HCT116 (cell line): ENCODE measurements around the gene KCTD15. TPM values are rescaled to one million over a fixed set of nuclear protein-coding genes. Genes with fewer than 3 reads are reported as not detected.
"Not testable (repeated sequence)": the region's sequence is repeated elsewhere in the genome, so short reads cannot be mapped to it uniquely, and the experiment has no call there.

ENCODE experiments used
- ATAC-seq: fragments of 200-7000 bp; cut with Tn5 transposase; 2 replicates; pipeline ENCODE4 v1.9.1; 2020; ENCODE audit warnings: mild to moderate bottlenecking, moderate library complexity
- BruUV-seq: library from RNA; stranded (reverse); fragments of 400-500 nt; replicated peaks from 2 replicates; lab custom pipeline; 2021; lab: Mats Ljungman, UMichigan
- CTCF ChIA-PET: fragments of 300-600 bp; sonication (Branson Sonifier 250); formaldehyde crosslinking; loops from one replicate; lab custom pipeline; 2021; ENCODE audit warnings: antibody characterized with exemption; lab: Charles Lee
- POLR2A ChIA-PET: fragments of 300-600, 350-600 bp; sonication (Branson Sonifier 250); formaldehyde crosslinking; loops from one replicate; lab custom pipeline; 2021; ENCODE audit warnings: antibody characterized with exemption; lab: Charles Lee
- RAD21 ChIA-PET, 2 experiments: fragments of 300-600 bp; sonication (Branson Sonifier 250); formaldehyde crosslinking; loops; one replicate each; lab custom pipeline; 2023; ENCODE audit warnings: low total read pairs in 2 of 2; ENCODE audit not compliant: uncharacterized antibody in 2 of 2, unreplicated experiment in 2 of 2, low non-redundant PET in 1 of 2; lab: Charles Lee
- DNase-seq: peaks from one replicate; pipeline ENCODE4 v3.0.0-alpha.2; 2010; ENCODE audit warnings: low read depth, low spot score
- H2AFZ ChIP-seq: fragments of 200-600 bp; shearing (Covaris generic), sonication (generic); 2 replicates; pipeline ENCODE4 v1.6.1; 2017; ENCODE audit warnings: low read depth, mixed run types, mixed read lengths, antibody characterized with exemption, low read length; ENCODE audit not compliant: poor library complexity, severe bottlenecking
- H3K27ac ChIP-seq: 2 replicates; pipeline ENCODE4 v1.5.1; 2012; ENCODE audit warnings: low read depth, low read length
- H3K27me3 ChIP-seq: fragments of 200-600 bp; sonication (generic); 2 replicates; pipeline ENCODE4 v1.6.1; 2016; ENCODE audit warnings: mixed run types, low read length, mixed read lengths; ENCODE audit not compliant: insufficient read depth
- H3K36me3 ChIP-seq, 2 experiments: fragments of 200-500 bp in 1 of 2; fragments of 200-600 bp in 1 of 2; sonication (Bioruptor generic) in 1 of 2; sonication (generic) in 1 of 2; 2 replicates each; pipeline versions ENCODE4 v1.5.1 to v1.6.1; 2014 to 2016; ENCODE audit warnings: low read length in 2 of 2, inconsistent platforms in 1 of 2, mixed read lengths in 1 of 2, mixed run types in 1 of 2; ENCODE audit not compliant: insufficient read depth in 2 of 2, control insufficient read depth in 1 of 2
- H3K4me1 ChIP-seq, 2 experiments: fragments of 200-600 bp in 1 of 2; sonication (generic) in 1 of 2; 2 replicates each; pipeline versions ENCODE4 v1.5.1 to v1.6.1; 2012 to 2017; ENCODE audit warnings: low read length in 2 of 2, inconsistent platforms in 1 of 2, mild to moderate bottlenecking in 1 of 2, mixed read lengths in 1 of 2, mixed run types in 1 of 2, moderate library complexity in 1 of 2; ENCODE audit not compliant: insufficient read depth in 2 of 2, control insufficient read depth in 1 of 2
- H3K4me2 ChIP-seq: fragments of 200-600 bp; sonication (generic); 2 replicates; pipeline ENCODE4 v1.6.1; 2017; ENCODE audit warnings: mixed run types, low read length, mixed read lengths
- H3K4me3 ChIP-seq, 2 experiments: fragments of 200-600 bp in 1 of 2; sonication (generic) in 1 of 2; replicated peaks in 1 of 2; 2 replicates each; pipeline ENCODE4 v1.5.1; 2011 to 2016; ENCODE audit warnings: low read length in 2 of 2, control low read depth in 1 of 2, low read depth in 1 of 2, mild to moderate bottlenecking in 1 of 2, mixed read lengths in 1 of 2, mixed run types in 1 of 2
- H3K79me2 ChIP-seq: fragments of 200-600 bp; sonication (generic); 2 replicates; pipeline ENCODE4 v1.6.1; 2017; ENCODE audit warnings: mild to moderate bottlenecking, mixed run types, low read length, moderate library complexity, mixed read lengths; ENCODE audit not compliant: insufficient read depth
- H3K9ac ChIP-seq: fragments of 200-600 bp; sonication (generic); 2 replicates; pipeline ENCODE4 v1.6.1; 2016; ENCODE audit warnings: low read length, mixed read lengths
- H3K9me2 ChIP-seq: fragments of 200-600 bp; sonication (generic), shearing (Covaris generic); 2 replicates; pipeline ENCODE4 v1.6.1; 2017; ENCODE audit warnings: mixed run types, mild to moderate bottlenecking, moderate library complexity; ENCODE audit not compliant: insufficient read depth
- H3K9me3 ChIP-seq, 2 experiments: fragments of 200-500 bp in 1 of 2; fragments of 200-600 bp in 1 of 2; sonication (Bioruptor generic) in 1 of 2; sonication (generic) in 1 of 2; 2 replicates each; pipeline ENCODE4 v1.6.1; 2014 to 2017; ENCODE audit warnings: low read length in 2 of 2, mixed read lengths in 2 of 2, inconsistent platforms in 1 of 2, low read depth in 1 of 2, mild to moderate bottlenecking in 1 of 2, mixed run types in 1 of 2, moderate library complexity in 1 of 2; ENCODE audit not compliant: control insufficient read depth in 1 of 2, insufficient read depth in 1 of 2
- H4K20me1 ChIP-seq: fragments of 200-600 bp; sonication (generic), shearing (Covaris generic); 2 replicates; pipeline ENCODE4 v1.6.1; 2017; ENCODE audit warnings: mixed run types, mild to moderate bottlenecking, moderate library complexity; ENCODE audit not compliant: insufficient read depth
- CBX3 ChIP-seq: IDR thresholded peaks from 2 replicates; pipeline ENCODE4 v1.6.1; 2012; ENCODE audit warnings: low read depth
- CEBPB ChIP-seq: IDR thresholded peaks from 2 replicates; pipeline ENCODE4 v1.6.1; 2012; ENCODE audit warnings: low read depth
- EGR1 ChIP-seq: IDR thresholded peaks from 2 replicates; pipeline ENCODE4 v1.6.1; 2012; ENCODE audit warnings: low read depth
- ELF1 ChIP-seq: IDR thresholded peaks from 2 replicates; pipeline ENCODE4 v1.6.1; 2012; ENCODE audit warnings: low read depth, borderline replicate concordance
- FOSL1 ChIP-seq: IDR thresholded peaks from 2 replicates; pipeline ENCODE4 v1.6.1; 2012; ENCODE audit warnings: low read depth
- JUND ChIP-seq: IDR thresholded peaks from 2 replicates; pipeline ENCODE4 v1.6.1; 2012
- SIN3A ChIP-seq: IDR thresholded peaks from 2 replicates; pipeline ENCODE4 v1.6.1; 2012; ENCODE audit warnings: low read depth
- YY1 ChIP-seq: IDR thresholded peaks from 2 replicates; pipeline ENCODE4 v1.6.1; 2011; ENCODE audit warnings: low read length, low read depth, moderate library complexity, mild to moderate bottlenecking; ENCODE audit not compliant: insufficient replicate concordance; ENCODE audit errors: extremely low read depth
- ZFX ChIP-seq: fragments of 450-650 bp; IDR thresholded peaks from 2 replicates; pipeline ENCODE4 v1.6.1; 2017
- intact Hi-C: fragments of 100-400 bp; cut with micrococcal nuclease; formaldehyde crosslinking; loops from 2 replicates; pipeline ENCODE4 v1.10.0; 2022
- total RNA-seq: library from RNA; stranded (reverse); gene quantifications from one replicate; pipeline ENCODE4 v1.2.1, GENCODE V29; 2021; ENCODE audit not compliant: unreplicated experiment
- TF ChIP-seq, protein P1 (sequence below): IDR thresholded peaks from 2 replicates; pipeline ENCODE4 v1.6.1; 2012
- TF ChIP-seq, protein P2 (sequence below), 3 experiments: fragments of 200-600 bp in 1 of 3; sonication (generic) in 1 of 3; IDR thresholded peaks in 2 of 3; conservative IDR thresholded peaks in 1 of 3; 2 replicates each; pipeline ENCODE4 v1.5.1; 2012 to 2017; ENCODE audit warnings: low read depth in 2 of 3, low read length in 2 of 3, antibody characterized with exemption in 1 of 3, borderline replicate concordance in 1 of 3, control low read depth in 1 of 3, mild to moderate bottlenecking in 1 of 3, mixed read lengths in 1 of 3, mixed run types in 1 of 3, moderate library complexity in 1 of 3; ENCODE audit not compliant: insufficient read depth in 1 of 3

Gene KCTD15
- total RNA-seq, 1 experiment from 2014 or later, result 29.2 TPM

DNA sequence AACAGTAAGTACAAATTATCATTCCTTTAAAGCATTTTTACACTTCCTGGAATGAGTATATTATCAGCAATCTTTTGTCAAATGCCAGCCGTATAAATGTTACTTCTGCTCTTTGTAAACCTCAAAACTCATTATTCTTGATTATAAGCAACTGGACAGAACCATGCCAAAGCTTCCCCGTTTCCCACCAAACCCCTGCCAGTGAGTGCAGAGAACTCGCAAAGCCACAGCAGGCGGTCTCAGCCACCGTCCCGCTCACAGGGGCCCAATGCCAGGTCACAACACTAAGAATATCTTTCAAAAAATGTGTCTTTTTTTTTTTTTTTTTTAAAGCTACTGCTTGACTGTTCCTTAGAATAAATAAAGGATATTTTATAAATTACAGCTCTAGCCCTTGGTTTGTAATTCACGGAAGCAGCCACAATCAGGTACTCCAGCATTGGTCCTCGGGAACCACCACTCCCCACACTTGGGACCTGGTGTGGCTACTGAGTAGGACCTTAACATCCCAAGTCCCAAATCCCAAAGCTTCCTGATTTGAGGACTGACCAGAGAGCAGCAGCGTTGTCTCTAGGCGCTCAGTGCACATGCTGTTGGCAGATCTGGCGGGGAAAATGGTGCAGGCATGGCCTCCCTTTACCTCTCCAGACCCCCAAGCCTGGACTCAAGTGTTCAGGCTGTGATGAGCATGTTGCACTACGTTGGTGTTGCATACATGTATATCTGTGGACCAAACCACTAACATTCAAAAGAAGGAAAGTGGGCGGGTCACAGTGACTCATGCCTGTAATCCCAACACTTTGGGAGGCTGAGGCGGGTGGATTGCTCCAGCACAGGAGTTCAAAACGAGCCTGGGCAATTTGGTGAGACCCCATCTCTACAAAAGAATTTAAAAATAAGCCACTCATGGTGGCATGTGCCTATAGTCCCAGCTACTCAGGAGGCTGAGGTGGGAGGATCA lies 19.0 kb downstream of the KCTD15 start:
- Histone ChIP-seq H3K4me3 (no peak overlapping the region), H3K4me1 (peaks cover 8 to 23% of the 10 kb centered on the region in 2 experiments), H3K9me2 (no peaks in the 10 kb centered on the region), H2AFZ (no peak overlapping the region), H3K27ac (no peak overlapping the region), H4K20me1 (no peaks in the 10 kb centered on the region), H3K9ac (no peak overlapping the region), H3K9me3 (no peaks in the 10 kb centered on the region), H3K27me3 (no peaks in the 10 kb centered on the region), H3K36me3 (no peaks in the 10 kb centered on the region), H3K4me2 (no peak overlapping the region), H3K79me2 (no peaks in the 10 kb centered on the region)
- CTCF ChIA-PET, result no interaction called here
- intact Hi-C loops, result no loop called here
- DNase-seq (no peak), ATAC-seq (no peak)
- TF ChIP-seq FOSL1 (peak; percentile 18; the same call in 1 of the 2 replicates), CBX3 (no peak)
- BruUV-seq, result no TSS peak
- POLR2A ChIA-PET, result no interaction called here
- RAD21 ChIA-PET, result no interaction called here

DNA sequence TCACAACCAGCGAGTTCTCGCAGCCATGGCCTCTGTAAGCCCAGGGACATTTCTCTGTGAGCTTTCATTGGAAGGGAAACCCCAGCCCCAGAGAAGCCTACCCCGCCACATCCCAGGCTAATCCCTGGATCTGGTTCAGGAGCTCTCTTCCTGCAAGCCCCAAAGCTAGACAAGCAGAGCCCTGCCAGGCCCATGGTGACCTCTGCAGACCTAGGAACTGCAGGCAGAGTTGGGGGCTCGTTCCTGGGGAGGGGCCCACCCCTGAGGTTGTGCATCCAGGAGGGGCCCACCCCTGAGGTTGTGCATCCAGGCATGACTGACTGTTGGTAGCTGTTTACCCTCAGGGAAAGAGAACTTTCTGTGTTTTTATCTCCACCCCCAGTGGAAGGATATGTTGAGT lies 21.7 kb downstream of the KCTD15 start:
- CTCF ChIA-PET, result no interaction called here
- no peak overlapping the region for H3K4me3 ChIP-seq

DNA sequence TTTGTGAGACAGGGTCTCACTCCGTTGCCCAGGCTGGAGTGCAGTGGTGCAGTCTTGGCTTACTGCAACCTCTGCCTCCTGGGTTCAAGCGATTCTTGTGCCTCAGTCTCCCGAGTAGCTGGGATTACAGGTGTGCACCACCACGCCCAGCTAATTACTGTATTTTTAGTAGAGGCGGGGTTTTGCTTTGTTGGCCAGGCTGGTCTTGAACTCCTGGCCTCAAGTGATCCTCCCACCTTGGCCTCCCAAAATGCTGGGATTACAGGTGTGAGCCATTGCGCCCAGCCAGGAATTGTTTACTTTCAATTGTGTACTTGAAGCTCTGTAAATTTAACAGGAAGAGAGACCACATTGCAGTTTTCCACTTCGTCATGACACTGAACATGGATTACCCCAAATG lies 22.4 kb downstream of the KCTD15 start:
- ATAC-seq, BruUV-seq, intact Hi-C loops, H3K36me3 ChIP-seq, DNase-seq, H3K4me3 ChIP-seq, H3K27me3 ChIP-seq, RAD21 ChIA-PET, H4K20me1 ChIP-seq, H3K9me3 ChIP-seq, H3K9ac ChIP-seq, H3K79me2 ChIP-seq, H2AFZ ChIP-seq, H3K9me2 ChIP-seq: not testable (repeated sequence)
- H3K4me2 ChIP-seq, result peak overlapping the region; percentile 85
- ChIA-PET CTCF (interaction anchor here (1.2 kb wide), 1 partner anchor 41 kb away, joined by 4 read pairs; no protein-coding TSS in a partner anchor), POLR2A (interaction anchor here (1.5 kb wide), 1 partner anchor 277 kb away, joined by 4 read pairs; no protein-coding TSS in a partner anchor)
- peak overlapping the region; percentile 74; the same call in 1 of the 2 replicates for H3K27ac ChIP-seq
- H3K4me1 ChIP-seq, result peaks cover 14 to 37% of the 10 kb centered on the region in 2 experiments

More for the DNA sequence above, 21.7 kb downstream of the KCTD15 start:
- H3K36me3 ChIP-seq, result no peaks in the 10 kb centered on the region
- H2AFZ ChIP-seq, result no peak overlapping the region
- ATAC-seq (no peak), DNase-seq (no peak)
- RAD21 ChIA-PET, result no interaction called here
- H3K4me1 ChIP-seq, result peaks cover 14 to 37% of the 10 kb centered on the region in 2 experiments
- POLR2A ChIA-PET, result interaction anchor here (1.5 kb wide), 1 partner anchor 278 kb away, joined by 4 read pairs; no protein-coding TSS in a partner anchor
- no peak overlapping the region for H3K4me2 ChIP-seq
- no peaks in the 10 kb centered on the region for H4K20me1 ChIP-seq
- H3K79me2 ChIP-seq, result no peaks in the 10 kb centered on the region
- no peaks in the 10 kb centered on the region for H3K9me2 ChIP-seq
- H3K27ac ChIP-seq, result no peak overlapping the region
- no peaks in the 10 kb centered on the region for H3K27me3 ChIP-seq
- no peaks in the 10 kb centered on the region for H3K9me3 ChIP-seq
- intact Hi-C loops, result no loop called here
- TF ChIP-seq ZFX (no peak), JUND (no peak), ELF1 (no peak), CEBPB (no peak), CBX3 (no peak), SIN3A (no peak), YY1 (no peak), EGR1 (no peak)
- TF ChIP-seq, protein P1, sequence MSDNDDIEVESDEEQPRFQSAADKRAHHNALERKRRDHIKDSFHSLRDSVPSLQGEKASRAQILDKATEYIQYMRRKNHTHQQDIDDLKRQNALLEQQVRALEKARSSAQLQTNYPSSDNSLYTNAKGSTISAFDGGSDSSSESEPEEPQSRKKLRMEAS, result no peak
- TF ChIP-seq, protein P2, sequence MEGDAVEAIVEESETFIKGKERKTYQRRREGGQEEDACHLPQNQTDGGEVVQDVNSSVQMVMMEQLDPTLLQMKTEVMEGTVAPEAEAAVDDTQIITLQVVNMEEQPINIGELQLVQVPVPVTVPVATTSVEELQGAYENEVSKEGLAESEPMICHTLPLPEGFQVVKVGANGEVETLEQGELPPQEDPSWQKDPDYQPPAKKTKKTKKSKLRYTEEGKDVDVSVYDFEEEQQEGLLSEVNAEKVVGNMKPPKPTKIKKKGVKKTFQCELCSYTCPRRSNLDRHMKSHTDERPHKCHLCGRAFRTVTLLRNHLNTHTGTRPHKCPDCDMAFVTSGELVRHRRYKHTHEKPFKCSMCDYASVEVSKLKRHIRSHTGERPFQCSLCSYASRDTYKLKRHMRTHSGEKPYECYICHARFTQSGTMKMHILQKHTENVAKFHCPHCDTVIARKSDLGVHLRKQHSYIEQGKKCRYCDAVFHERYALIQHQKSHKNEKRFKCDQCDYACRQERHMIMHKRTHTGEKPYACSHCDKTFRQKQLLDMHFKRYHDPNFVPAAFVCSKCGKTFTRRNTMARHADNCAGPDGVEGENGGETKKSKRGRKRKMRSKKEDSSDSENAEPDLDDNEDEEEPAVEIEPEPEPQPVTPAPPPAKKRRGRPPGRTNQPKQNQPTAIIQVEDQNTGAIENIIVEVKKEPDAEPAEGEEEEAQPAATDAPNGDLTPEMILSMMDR (IDR thresholded peaks at IDR 0.05 in 2 of 3, conservative IDR thresholded peaks at IDR 0.05 in 1 of 3; ENCODE audit: borderline replicate concordance in 1 of 3, insufficient read depth in 1 of 3, low read depth in 2 of 3, low read length in 2 of 3), result no peak
- H3K9ac ChIP-seq, result no peak overlapping the region
- no TSS peak for BruUV-seq
